Fibroblast of skin of scalp (primary cell): ENCODE measurements around the gene TNNT3.
"Not testable (repeated sequence)": the region's sequence is repeated elsewhere in the genome, so short reads cannot be mapped to it uniquely, and the experiment has no call there.

Experiments used
- DNase-seq: peaks from one replicate; pipeline ENCODE4 v3.0.0-alpha.2; 2013

The TNNT3 gene

GRCh38 chr11:1881442-1882264 lies 37.9 kb upstream of the TNNT3 start:
- peak; percentile 10 for DNase-seq

GRCh38 chr11:1882265-1883238 lies 37.0 kb upstream of the TNNT3 start:
- peak; percentile 74 for DNase-seq

GRCh38 chr11:1883346-1884302 lies 35.9 kb upstream of the TNNT3 start:
- DNase-seq = no peak

- no peak for DNase-seq
Observed at GRCh38 chr11:1884303-1884700, 35.2 kb upstream of the TNNT3 start.

- not testable (repeated sequence) for DNase-seq
Observed at GRCh38 chr11:1886551-1886950, 33.0 kb upstream of the TNNT3 start.

GRCh38 chr11:1887451-1888346 lies 31.8 kb upstream of the TNNT3 start:
- DNase-seq = no peak

- DNase-seq = no peak
Observed at GRCh38 chr11:1888347-1888753, 31.2 kb upstream of the TNNT3 start.

GRCh38 chr11:1888811-1889210 lies 30.7 kb upstream of the TNNT3 start:
- DNase-seq = no peak

GRCh38 chr11:1889224-1889930 lies 30.1 kb upstream of the TNNT3 start:
- DNase-seq = no peak

GRCh38 chr11:1889941-1890855 lies 29.3 kb upstream of the TNNT3 start:
- DNase-seq = no peak

GRCh38 chr11:1890856-1891830 lies 28.4 kb upstream of the TNNT3 start:
- DNase-seq = no peak

- no peak for DNase-seq
Observed at GRCh38 chr11:1891831-1892115, 27.7 kb upstream of the TNNT3 start, which contains the start of gene PRR33. TSS of gene PRR33 (minus strand) at chr11:1891895. CDS start at chr11:1890584, 1,311 bp downstream.

- no peak for DNase-seq
Observed at GRCh38 chr11:1892116-1892515, 27.4 kb upstream of the TNNT3 start.

GRCh38 chr11:1892558-1892957 lies 26.9 kb upstream of the TNNT3 start:
- DNase-seq = no peak

- DNase-seq = peak; percentile 17
Observed at GRCh38 chr11:1893581-1894359, 25.7 kb upstream of the TNNT3 start.

GRCh38 chr11:1894759-1895158 lies 24.7 kb upstream of the TNNT3 start:
- DNase-seq = no peak

GRCh38 chr11:1896468-1896867 lies 23.0 kb upstream of the TNNT3 start:
- no peak for DNase-seq
